CD4-positive, alpha-beta T cell treated with Interleukin-4 for 1 hour (primary cell): ENCODE results near the gene SRGAP2.
"Not testable (repeated sequence)": the region's sequence is repeated elsewhere in the genome, so short reads cannot be mapped to it uniquely, and the experiment has no call there.

Experiments
- DNase-seq, 2 donors: peaks; one replicate each; pipeline ENCODE4 v3.0.0-alpha.2; 2020 to 2022

Gene SRGAP2

DNA sequence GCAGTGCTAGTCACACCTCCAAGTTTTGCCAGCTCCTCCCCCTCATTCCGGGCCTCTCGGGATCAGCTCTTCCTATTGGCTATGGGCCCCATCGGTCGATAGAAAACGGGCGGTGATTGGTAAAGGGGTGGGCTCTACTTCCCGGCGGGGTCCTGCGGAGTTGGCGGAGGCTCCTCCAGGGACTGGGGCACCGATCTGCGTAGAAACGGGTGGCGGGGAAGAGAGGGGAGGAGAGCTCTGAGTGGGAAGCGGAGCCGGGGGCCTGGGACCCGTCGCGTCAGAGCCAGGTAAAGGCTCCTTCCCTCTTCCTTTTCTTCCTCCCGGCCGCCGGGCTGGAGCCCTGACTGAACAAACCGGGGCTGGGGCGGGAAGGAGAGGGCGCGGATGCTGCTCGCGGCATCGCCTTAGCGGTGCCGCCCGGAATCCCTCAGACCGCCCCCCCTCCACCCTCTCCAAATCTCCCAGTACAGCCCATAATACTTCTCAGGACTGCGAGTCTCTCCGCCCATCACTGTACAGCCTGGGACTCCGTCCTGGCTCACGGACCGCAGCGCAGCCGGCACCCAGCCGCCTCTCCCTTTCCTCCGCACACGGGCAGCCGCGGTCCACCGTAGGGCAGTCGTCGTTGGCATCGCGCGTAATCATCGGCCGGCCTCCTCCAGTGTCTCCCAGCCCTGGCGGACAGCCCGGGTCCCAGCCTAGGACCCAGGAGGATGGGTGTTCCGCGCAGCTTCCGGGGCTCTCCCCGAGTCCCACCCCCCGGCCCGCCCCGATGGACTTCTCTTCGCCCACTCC is at the start of gene SRGAP2:
Gene SRGAP2 (plus strand): TSS at position 178 of the 795 bp plus-strand sequence. CDS start 2,430 bp downstream, outside the sequence.
- peak; percentile 56 to 68 for DNase-seq

DNA sequence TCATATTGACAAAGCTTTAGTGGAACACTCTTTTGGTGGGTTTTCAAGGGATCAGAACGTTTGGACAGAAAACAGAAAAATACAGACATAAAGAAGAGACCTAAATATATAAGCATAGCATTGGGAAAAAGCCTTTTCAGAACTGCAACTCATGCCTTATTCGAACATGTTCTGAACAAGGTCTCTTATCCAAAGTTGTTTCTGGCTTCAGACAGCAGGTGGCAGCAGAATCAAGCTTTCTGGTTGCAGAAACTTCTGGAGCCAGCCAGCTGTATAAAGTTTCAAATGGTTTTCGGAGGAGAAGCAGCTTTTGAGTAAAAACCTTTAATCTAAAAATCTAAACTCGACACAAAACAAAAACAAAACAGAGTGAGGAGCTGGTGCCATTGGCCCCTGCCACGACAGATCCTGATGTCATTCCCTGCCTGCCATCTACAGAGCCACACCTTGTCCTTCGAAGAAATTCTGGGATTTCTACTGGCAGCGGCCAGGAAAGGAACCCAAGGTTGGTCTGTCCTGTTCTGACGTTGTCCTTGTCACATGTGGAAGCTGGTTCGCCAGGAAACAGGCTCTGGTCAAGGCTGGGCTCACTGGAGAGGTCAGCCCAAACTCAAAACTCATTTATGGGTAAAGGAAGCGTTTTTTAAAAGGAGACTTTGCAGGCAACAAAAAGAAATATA is 35.9 kb upstream of the SRGAP2 start:
- peak in 1 of 2 donors; percentile 30 for DNase-seq

DNA sequence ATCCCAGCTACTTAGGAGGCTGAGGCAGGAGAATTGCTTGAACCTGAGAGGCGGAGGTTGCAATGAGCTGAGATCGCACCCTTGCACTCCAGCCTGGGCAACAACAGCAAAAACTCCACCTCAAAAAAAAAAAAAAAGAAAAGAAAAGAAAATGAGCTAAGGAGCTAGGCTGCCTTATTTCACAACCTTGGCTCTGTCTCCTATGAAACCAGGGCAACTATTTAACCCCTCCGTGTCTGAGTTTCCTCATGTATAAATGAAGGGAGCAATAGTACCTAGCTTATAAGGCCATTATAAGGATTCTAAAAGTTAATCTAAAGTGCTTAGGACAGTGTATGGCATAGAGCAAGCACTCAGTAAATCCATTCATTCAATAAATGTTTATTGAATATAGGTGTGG is 33.5 kb upstream of the SRGAP2 start:
- DNase-seq: not testable (repeated sequence)

DNA sequence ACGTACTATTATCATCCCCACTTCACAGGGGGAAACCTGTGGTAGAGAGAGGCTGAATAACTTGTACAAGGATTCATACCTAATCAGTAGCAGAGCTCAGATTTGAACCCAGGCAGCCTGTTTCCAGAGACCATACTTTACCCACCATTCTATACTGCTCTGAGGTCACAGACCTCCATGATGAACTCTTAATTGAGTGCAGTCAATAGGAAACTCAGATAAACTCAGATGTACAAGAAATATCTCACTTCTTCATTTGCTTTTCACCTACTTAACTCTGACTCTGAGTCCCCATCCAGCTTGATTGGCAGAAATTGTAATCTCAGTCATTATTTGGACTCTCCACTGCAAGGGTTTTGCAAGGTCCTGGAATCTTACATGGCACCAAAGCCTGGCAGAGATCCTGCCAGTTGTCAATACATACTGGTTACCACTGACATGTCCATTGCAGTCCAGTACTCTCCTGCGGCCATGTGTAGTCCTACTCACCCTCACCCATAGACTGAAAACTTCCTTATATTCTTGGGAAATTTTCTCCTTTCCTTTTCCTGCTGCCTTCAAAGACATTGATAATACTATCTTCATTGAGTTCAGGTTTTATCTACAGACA is 30.1 kb upstream of the SRGAP2 start:
- not testable (repeated sequence) for DNase-seq

DNA sequence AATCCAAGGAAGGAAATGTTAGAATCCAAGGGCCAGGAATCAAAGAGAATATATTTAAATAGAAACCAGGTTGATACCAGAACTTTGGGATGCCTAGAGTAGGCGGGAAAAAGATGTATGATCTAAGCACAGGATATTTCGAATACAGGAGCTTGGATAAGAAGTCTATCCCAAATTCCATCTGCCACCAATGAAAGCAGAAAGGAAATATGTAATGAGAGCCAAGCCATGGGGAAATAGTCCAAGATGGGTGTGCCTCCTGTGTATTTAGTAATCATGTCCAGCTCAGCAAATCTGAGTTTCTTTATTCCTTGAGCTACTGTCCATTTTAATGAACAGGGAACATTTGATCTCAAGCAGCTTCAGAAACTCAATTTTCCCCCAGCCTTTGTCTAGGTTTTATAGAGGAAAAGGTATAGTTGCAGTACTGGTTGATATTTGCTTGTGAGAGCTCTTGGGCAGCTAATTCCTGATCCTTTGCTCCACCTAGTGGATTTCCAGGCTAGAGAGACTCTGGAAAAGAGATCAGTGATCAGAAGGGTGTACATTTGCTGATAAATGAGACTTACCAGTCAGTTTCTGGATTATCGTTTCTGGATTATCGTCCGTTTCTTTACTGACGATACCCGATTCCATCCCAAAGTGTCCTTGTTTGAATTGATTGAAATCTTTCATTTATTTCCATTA is 29.0 kb upstream of the SRGAP2 start:
- not testable (repeated sequence) for DNase-seq

DNA sequence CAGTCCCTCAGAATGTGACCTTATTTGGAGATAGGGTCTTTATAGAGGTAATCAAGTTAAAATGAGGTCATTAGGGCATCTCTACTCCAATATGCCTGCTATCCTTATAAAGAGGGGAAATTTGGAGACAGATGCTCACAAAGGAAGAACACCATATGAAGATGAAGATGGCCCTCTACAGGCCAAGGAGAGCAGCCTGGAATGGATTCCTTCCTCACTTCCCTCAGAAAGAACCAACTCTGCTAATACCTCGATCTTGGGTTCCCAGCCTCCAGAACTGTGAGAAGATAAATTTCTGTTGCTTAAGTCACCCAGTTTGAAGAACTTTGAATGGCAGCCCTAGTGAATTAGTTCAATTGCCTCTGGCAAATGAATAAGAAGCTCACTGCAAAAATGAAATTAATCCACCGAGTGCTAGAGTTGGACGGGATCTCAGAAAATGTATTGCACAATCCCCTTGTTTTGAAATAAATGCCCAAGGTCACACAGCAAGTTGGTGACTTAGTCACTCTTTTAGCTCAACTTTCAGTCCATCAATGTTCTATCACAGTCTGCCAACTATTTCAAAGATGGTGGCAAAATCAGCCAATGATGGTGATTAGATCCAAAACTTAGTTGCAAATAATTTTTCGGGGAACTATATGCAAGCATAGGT is 27.8 kb upstream of the SRGAP2 start:
- DNase-seq: not testable (repeated sequence)

DNA sequence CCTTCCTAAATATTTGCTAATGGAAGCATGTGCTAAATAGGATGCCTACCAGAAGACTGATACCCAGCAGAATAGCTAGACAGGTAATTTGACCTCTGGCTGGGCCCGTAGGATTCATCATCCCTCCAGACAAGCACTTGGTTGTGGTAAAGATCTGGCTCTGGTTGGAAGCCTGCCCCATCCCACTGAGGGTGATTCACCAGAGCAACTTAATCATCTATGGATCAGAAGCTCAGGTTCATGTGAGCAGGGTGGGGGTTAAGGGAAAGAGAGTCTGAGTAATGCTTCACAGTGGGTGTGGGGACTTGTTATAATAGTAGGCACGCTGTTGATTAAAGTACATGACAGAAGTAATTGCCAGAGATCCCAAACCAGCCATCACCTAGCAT is 27.2 kb upstream of the SRGAP2 start:
- not testable (repeated sequence) for DNase-seq

DNA sequence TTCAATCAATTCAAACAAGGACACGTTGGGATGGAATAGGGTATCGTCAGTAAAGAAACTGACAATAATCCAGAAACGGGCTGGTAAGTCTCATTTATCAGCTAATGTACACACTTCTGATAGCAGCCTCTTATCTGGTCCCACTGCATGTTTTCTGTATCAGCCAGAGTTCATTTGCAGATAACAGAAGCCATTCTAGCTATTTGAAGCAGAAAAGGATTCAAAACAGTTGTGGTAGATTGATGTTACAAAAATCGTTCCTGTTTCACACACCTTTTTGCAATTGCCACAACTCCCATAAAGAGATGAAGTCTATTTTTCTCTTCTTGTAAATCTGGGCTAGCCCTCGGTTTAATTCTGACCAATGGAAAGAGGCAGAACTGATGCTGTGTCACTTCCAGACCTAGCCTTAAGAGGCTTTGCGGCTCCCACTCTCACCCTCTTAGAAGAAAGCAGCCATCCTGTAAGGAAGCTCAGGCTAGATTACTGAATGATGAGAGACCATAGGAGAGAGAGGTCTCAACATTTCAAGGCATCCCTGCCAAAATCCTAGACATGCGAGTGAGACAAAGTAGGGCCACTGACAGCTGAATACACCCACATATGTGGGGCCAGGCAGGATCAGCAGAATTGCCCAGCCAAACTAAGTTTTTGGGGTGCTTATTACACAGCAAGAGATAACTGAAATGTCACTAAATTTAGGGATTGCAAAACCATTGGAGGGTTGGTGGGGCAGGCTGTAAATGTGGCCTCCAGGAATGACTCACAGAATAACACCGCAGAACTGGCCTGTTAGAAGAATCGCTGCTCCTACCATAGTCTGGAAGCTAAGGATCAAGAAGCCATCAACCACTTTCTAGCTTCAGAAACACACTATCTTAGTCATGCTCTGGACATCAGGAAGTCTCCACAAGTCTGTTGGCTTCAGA is 25.0 kb upstream of the SRGAP2 start:
- peak in 1 of 2 donors; percentile 11 for DNase-seq

DNA sequence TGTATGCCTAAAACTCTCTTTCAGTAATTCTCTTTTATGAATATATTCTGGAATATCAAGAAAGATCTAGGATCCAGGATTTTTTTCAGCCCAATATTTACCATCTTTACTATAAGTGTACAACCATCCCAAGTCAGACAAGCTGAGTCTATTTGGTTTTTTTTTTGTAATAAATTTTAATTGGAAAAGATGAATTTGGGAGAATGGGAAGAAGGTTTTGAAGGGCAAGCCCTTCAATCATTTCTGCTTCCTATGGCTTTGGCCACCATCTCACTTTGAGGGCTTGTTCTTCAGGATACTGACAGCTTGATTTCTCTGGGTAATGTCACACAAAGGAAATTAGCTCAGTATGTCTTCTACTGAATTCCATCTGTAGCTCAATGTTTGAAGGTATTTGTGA is 23.7 kb upstream of the SRGAP2 start:
- DNase-seq: not testable (repeated sequence)

DNA sequence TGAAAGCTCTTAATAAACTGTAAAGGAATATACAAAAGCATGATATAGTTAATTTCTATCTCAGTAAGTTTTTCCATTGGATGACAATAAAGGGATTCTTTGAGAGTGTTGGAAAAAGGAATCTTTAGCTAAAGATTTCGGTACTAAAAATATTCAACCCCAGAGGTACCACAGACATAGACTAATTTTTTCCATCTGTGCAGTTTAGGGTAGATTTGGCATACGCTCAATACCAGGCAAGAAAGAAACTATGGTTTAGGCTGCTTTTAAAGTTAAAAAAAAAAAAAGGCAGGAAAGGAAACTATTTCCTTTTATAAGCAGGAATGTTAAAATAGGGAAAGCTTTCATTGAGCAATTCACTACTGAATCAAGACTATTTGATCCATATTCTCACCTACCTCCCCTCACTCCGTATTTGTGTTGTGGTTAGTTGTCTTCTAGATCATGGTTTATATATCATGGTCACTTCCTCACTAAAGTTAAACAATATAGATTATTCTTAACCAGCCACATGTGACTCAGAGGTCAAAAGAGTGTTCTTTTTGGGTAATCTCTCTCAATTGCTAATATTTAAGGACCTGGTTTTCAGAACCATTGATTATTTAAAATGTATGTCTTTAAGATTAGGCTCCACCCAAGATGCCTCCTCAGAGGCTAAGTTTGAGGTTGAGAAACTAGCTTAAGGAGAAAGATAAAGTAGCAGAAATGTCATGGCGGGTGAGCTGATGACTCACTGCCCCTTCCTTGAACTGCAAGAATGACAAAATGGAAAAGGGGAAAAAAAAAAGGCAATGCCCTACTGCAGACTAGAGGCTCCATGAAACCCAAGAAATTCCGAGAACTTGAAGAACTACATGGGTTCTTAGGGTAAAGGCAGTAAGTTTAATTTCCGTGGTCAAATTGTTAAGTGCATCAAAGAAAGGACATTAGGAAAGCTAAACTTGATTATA is 20.7 kb upstream of the SRGAP2 start:
- not testable (repeated sequence) for DNase-seq

DNA sequence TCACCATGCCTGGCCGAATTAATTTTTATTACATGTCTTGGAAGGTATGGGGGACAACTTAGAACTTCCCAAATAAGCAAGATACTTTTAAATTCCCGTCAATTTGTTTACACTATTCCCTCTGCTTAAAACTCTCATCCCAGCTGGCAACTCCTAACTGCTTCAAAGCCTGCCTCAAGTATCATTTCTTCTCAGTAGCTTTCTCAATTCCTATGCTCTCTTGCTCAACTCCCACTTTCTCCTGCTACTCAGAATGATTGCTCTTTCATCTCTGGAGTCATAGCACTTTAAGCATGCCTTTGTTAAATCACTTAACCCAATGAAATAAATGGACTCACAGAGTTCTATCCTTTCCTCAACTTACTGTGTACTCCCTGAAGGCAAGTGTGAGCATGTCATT is 19.6 kb upstream of the SRGAP2 start:
- not testable (repeated sequence) for DNase-seq

DNA sequence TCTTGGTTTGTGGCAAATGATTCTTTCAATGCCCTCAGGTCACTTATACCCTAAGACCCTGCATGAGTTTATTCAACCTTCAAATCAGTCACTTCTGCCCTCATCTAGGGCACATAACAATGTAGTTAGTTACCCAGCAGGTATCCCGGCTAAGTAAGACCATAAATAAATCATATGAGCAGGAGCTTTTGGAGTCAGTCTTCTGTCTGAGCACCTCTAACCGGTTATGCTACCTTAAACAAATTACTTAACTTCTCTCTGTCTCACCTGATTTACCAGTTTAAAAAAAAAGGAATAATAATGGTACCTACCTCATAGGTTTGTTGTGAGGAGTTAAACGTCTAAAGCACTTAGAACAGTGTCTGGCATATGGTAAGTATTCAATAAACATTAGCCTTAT is 17.6 kb upstream of the SRGAP2 start:
- DNase-seq: not testable (repeated sequence)

DNA sequence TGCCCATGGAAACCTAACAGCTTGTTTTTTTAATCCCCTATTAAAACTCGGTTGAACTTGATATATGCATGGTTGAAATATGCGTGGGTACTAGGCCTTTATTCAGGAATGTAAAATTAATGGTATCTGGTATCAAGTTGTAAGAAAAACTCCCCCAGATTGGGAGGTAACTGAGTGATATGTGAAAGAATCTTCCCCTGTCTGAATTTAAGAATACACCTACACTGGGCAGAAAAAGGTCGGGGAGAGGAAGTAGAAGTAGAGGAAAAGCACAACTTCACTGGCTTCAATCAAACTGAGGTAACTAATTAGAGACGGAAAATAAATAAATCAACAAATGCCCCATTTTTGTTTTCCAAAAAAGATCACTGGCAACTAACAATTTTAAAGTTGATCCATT is 16.5 kb upstream of the SRGAP2 start:
- not testable (repeated sequence) for DNase-seq

DNA sequence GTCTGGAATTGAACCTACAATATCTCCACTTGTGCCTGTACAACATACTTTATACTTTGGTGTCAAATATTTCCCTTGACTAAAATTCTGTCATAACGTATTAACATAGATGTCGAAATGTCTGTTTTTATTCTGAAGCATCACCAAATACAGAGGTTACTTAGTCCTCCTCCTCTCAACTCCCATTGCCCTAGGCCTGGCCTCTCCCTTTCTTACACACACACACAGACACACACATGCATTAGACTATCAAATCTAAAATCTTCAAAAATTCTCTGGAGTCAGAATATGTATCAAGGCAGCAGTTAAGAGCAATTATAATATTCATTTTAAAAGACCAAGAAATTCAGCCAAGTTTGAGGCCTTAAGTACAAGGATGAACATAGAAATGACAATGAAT is 8.2 kb upstream of the SRGAP2 start:
- not testable (repeated sequence) for DNase-seq

DNA sequence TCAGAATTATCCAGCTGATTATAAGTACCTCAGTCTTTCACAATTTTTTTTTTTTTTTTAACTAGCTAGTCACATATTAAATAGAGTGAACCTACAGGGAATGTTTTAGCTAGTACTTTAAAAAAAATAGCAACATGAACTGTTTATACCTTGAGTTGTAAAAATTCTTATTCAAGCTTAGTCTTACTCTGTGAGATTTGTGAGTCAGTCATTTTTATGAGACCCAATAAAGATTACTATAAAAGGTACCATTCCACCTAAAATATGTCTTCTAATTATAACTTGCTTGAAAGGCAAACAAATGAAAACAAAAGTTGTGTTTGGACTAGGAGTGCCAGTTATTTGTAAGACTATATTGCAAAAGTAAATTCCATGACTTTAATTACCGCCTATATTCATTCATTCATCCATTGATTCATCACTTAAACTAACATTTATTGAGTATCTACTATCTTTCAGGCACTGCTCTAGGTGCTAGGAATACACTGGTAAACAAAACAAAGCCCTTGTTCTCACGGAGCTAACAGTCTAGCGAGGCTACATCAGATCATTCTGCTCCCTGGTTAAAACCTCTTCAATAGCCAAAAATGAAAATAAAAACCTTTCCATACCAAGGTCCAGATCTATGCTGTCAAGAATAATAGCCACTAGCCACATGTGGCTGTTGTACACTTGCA is 6.5 kb upstream of the SRGAP2 start:
- DNase-seq: not testable (repeated sequence)

DNA sequence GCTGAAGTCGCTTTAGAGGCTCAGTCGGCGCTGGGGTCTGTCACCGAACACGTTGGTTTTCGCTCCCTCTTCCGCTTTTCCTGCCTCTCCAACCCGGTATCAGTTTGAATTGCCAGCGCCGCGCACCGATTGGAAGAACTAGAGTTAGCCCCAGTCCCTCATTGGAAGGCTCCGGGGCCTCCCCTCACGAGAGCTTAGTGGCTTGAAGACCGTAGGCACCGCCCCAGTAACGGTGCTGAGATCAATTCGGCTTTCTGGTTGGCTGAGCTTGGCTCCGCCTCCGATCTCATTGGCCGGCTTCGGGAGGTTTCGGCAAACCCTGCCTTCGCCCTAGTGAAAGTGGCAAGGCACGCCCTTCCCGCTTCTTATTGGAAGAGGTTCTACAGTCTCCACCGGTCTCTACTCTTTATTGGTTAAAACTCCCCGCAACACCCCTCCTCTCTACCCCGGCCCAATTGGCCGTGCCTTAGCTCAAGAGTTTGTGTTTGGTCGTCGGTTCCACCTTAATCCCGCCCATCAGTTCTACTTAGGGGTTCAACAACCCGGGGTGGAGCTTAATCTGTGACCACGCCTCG is 465 bp upstream of the SRGAP2 start, which contains the start of gene FAM72A:
Gene FAM72A (minus strand): TSS at position 51 of the 575 bp plus-strand sequence. CDS start 814 bp downstream, outside the sequence.
- DNase-seq: peak; percentile 100

DNA sequence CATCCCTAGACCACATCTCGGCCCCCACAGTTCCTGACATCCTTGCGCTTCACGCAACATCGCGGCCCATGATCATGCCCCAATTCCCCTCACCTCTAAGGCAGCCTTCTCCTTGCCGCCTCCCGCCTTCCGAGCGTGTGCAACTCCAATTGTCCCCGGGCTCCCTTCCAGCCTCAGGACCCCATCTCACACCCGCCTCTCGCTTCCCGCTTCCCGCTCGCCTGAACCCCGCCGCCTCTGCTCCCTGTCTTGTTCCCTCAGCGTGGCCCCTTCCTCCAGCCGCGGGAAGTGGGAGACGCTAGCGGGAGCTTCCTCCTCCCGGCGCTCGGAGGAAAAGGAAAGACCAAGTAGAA is 794 bp downstream of the SRGAP2 start:
- not testable (repeated sequence) for DNase-seq

DNA sequence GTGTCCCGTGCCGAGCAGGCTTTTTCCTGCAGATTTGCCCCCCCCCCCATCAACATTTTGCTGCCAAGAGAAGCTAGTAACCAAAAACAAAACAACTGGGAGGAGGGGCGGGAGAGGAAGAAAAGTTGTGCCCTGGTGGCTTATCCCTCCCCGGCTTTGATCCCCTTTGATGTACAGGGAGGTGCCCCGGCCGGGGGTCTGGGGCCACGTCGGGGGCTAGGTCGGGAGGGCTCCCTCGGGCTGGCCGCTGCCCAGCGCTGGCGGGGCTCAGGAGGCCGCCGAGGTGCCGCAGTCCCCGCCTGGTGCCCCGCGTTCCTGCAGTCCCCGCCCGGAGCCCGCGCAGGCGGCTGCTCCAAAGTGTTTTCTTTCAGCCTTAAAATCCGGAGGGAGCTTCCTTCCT is 1.5 kb downstream of the SRGAP2 start:
- peak in 1 of 2 donors; percentile 4 for DNase-seq

DNA sequence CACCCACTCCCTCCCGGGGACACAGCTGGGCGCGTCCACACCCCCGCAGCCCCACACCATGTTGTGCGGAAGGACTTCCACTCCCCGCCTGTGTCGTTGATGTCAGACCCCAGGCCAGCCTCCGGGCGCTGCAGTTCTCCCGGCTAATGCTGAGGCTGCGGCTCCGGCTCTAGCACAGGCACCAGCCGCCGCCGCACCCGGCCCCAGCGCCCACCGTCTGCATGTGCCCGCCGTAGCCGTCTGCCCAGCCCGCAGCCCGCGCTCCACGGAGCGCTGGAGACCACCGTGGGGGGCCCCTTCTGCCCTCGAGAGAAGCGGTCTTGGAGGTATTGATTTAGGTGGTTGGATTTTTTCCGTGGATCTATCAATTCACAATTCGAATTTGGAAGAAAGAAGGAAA is 2.2 kb downstream of the SRGAP2 start:
- DNase-seq: not testable (repeated sequence)
